GM11168 (cell line): ENCODE data around the gene ISOC2.

Source experiments
- in situ Hi-C: fragments of 300-500 bp; cut with MboI; formaldehyde crosslinking; loops from one replicate; pipeline ENCODE4 v1.12.0; 2022; ENCODE audit warnings: low sequenced_read_pairs; ENCODE audit not compliant: unreplicated experiment

ISOC2 gene

DNA sequence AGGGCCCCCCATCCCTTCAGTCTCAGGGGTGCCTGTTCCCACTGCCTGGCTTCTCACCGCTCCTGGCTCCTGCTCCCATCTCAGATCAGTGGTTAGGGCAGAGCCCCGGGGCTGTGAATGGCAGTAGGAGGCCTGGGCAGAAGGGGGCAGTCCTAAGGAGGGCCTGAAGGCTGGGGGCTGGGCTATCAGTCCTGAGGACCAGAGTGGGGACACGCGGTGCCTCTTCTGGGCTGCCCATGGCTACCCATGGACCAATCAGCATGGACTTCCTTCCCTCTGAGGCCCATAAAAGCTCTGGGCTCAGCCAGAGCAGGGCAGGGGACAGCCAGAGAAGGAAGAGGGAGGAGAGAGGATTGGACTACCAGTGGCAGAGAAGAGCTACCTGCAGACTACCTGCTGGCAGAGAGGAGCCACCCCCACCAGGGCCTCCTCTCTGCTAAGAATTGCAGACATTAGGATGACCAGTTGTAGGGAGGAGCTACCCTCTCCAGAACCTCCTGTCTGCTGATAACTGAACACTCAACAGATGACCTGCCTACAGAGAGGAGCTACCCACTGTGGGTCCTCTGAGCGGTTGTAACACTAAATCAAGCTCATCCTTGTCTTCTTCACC is 41.7 kb downstream of the ISOC2 start:
- in situ Hi-C loops: loop anchor here (10.0 to 25.0 kb wide), 2 partner anchors 125 to 282 kb away; partner anchors contain the start of gene TNNT1

DNA sequence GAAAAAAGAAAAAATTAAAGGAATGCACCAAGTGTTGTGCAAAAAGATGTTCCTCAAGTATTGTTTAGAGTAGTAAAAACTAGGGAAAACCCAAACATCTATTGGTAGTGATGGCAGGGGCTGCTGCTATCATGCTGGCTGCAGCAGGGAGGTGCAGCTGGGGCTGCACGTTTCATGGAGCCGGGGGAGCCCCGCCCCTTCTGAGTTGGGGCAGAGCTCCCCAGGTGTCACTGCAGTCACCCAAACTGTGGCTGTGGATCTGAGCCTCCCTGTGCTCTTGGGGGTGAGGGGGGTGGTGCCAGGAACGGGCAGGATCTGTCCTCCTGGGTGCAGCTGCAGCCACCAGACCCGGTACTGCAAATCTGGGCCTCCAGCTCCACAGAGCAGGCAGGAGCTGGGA is 42.3 kb downstream of the ISOC2 start:
- in situ Hi-C loops: loop anchor here (10.0 to 25.0 kb wide), 2 partner anchors 124 to 282 kb away; partner anchors contain the start of gene TNNT1

DNA sequence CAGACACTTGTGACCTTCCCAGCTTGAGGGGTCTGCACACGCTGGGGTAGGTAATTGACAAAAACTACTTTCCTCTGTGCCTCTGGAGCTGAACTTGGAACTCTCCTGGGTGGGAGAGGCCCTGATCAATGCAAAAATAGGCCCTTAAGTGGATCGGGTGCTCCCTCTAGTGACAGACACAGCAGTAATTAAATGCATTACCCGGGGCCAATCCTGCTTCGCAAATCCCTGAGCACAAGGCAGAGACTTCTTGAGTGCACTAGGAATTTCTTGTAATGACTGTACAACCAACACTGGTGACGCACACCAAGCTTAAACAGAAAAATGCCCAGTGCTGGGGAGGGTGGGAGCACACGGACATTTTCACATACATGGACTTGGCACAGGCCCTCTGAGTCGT is 43.3 kb downstream of the ISOC2 start:
- in situ Hi-C loops: loop anchor here (10.0 to 25.0 kb wide), 2 partner anchors 123 to 281 kb away; partner anchors contain the start of gene TNNT1

DNA sequence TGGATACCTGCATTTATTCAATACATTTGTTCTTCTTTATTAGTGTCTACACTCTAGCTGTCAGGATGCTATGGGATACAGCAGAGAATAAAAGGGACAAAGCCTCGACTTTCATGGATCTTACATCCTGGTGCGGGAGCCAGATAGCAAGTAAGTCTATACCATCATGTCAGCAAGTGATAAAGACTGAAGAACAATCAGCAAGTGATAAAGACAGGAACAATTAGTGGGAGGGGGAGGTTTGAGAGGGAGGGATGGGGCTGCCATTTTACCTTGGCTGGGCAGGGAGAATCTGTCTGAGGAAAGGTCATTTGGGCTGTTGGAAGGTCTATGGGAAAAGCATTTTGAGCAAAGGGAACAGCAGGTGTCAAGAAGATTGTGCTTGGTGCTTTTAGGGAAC is 51.3 kb downstream of the ISOC2 start:
- in situ Hi-C loops: loop anchor here (10.0 to 25.0 kb wide), 2 partner anchors 115 to 273 kb away; partner anchors contain the start of gene TNNT1

DNA sequence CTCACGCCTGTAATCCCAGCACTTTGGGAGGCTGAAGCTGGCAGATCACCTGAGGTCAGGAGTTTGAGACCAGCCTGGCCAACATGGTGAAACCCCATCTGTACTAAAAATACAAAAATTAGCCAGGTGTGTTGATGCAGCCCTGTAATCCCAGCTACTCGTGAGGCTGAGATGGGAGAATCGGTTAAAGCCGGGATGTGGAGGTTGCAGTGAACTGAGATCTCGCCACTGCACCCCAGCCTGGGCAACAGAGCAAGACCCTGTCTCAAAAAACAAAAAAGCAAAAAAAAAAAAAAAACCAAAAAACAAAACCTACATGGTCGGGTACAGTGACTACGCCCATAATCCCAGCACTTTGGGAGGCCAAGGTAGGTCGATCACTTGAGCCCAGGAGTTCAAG is 52.3 kb downstream of the ISOC2 start:
- in situ Hi-C loops: loop anchor here (25.0 kb wide), 1 partner anchor 272 kb away; the partner anchor contains the start of gene TNNT1

DNA sequence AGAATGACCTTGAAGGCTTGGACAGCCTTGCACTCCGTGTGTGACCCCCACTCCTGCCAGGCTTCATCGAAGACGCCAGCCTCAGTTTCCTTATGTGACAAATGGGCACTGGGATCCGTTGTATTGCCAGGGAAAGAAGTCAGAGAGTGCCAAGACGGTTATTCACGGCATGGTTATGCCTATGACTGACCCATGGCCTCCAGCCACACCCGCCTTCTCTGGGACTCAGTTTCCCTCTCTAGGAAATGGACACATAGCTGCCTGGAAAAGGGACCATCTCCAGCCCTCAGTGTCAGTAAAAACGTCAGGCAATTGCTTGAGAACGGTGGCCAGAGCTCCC is 52.9 kb downstream of the ISOC2 start:
- in situ Hi-C loops: loop anchor here (25.0 kb wide), 1 partner anchor 271 kb away; the partner anchor contains the start of gene TNNT1

DNA sequence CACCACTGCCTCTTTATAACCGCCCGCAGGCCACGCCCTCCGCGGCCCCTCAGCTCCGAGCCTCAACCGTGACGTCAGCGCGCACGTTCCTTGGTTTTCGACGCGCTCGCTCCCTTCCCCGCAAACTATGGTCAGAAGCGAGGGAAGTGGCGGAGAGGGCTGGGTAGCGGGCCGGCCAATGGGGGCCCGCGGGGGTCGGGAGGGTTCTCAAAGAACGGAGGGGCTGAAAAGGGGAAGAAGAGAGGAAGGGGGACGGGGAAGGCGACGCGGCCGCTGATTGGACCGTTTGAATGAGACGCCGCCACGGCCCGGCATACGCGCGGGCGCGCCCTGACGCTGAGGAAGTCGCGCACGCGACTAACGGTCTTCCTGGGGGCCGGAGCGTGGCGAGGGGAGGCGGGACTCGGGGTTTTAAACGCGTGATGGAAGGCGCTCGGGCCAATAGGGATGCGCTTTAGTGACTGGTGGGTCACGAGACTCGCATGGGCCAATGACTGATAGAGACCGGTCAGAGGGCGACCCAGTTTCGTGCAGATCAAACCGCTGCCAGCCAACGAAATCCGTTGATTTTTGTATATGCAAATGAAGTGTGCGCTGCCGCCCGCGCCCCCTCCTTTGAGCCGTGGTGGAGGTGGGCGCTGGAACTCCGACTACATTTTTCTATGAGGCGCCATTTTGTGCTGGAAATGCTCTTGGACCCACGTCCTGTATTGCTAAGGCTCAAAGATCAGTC is 53.5 kb downstream of the ISOC2 start:
- in situ Hi-C loops: loop anchor here (25.0 kb wide), 1 partner anchor 271 kb away; the partner anchor contains the start of gene TNNT1

DNA sequence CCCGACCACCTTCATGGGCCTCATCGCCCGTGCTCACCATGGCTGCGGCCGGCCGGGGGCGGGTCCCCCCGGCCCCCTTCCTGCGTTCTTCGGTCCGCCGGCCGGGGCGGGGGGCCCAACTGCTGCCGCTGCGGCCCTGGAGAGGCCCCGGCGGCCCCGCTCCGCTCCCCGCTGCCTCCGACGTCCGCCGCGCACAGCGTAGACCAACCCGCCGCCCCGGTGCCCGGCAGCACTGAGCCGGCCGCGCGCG is 54.0 kb downstream of the ISOC2 start, which contains the start of gene UBE2S:
Gene UBE2S (minus strand): TSS at position 239 of the 250 bp plus-strand sequence. CDS start 199 bp downstream, at position 40.
- in situ Hi-C loops: loop anchor here (25.0 kb wide), 1 partner anchor 270 kb away; the partner anchor contains the start of gene TNNT1

DNA sequence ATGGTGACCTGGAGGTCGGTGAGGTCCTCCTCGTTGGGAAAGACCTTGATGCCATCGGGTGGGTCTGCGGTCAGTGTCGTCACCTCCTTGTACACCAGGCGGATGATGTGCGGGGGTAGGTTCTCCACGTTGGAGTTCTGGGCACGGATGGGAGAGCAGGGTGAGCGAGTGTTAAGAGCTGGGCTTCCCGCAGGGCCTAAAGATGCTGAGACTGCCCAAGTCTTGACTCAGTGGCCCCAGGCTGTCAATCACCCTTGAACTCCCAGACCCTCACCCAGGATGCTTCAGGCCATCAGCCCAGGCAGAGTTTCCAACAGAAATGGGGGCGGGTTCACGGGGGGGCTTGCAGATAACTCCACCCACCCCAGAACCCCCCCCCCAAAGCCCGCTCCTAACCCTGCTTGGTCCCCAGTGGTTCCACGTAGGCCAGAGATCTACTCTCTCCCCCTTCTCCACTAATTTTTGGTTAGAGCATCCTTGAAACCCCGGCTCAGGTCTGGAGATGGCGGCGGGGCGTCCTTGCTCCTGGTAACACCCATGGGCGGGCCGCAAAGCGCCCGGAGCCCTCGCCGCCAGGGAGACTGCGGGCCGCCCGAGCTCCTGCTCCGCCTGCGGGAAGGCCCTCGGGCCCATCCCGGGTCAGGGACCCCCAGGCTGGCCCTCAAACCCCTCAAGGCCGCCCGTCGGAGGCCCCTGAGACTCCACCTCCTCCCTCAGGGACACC is 54.5 kb downstream of the ISOC2 start:
- in situ Hi-C loops: loop anchor here (25.0 kb wide), 1 partner anchor 270 kb away; the partner anchor contains the start of gene TNNT1

DNA sequence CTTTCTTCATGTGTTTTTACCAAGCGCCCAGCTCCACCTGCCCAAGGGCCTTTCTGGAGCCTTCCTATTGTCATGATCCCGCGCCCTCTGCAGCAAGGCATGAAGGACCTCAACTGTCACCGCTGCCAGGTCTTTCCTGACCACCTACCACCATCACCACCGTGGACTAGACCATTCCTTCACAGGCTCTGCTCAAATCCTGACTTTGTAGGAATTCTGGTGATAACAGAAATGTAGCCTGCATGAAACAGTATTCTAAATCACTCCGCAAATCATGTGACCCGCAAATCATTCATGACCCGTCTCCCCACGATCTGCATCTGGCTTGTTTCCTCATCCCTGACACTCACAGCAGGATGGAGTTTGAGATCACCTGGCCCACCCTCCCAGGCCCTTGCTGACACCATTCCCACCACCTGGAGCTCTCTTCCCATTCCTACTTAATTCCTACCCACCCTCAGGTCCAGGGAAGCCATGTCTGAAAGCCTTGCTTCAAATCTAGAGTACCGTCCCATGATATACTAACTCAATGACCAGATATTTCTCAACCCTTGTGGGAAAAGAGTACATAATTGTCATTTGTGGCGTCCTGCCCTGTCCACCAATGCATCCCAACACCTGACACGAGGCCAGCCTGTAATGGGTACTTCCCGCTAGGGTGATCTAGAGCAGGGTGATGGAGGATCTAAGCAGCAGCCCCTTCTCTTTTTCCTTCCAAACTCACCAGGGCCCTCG is 55.2 kb downstream of the ISOC2 start:
- in situ Hi-C loops: loop anchor here (25.0 kb wide), 1 partner anchor 269 kb away; the partner anchor contains the start of gene TNNT1

DNA sequence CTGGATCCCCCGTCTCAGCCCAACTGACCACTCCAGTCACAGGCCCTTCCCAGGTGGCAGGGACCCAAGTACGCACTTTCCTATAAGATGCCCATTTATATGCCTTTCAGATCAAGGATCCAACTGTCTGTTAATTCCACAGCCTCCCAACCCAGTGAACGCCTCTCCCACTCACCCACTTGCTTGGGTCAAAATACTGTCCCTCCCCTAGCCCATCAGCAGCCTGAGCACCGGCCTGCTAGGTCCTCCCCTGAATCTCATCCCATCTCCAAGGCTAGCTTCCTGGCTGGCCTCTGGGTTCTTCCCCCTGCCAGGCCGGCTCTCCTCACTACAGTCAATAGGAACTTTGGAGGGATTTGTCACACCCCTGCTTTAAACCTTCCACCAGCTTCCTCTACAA is 55.8 kb downstream of the ISOC2 start:
- in situ Hi-C loops: loop anchor here (25.0 kb wide), 1 partner anchor 268 kb away; the partner anchor contains the start of gene TNNT1
